GM10847 (cell line): Measurements from ENCODE around the gene ETV6.

Source experiments
- POLR2A ChIP-seq: IDR thresholded peaks from 2 replicates; pipeline ENCODE4 v1.6.1; 2011; ENCODE audit not compliant: insufficient read length; ENCODE audit errors: extremely low read depth

ETV6 gene

GRCh38 chr12:11840366-11840765, 190.9 kb downstream of the ETV6 start:
- no peak for TF ChIP-seq POLR2A

GRCh38 chr12:11846488-11846887, 197.0 kb downstream of the ETV6 start:
- TF ChIP-seq POLR2A: no peak

GRCh38 chr12:11847539-11847938, 198.1 kb downstream of the ETV6 start:
- TF ChIP-seq POLR2A: no peak

GRCh38 chr12:11849757-11850504, 200.5 kb downstream of the ETV6 start:
- TF ChIP-seq POLR2A: no peak

- TF ChIP-seq POLR2A: no peak
These were observed 203.7 kb downstream of the ETV6 start for GRCh38 chr12:11853126-11853525.

- TF ChIP-seq POLR2A: no peak
These were observed 204.6 kb downstream of the ETV6 start for GRCh38 chr12:11854011-11854499.

- no peak for TF ChIP-seq POLR2A
These were observed 206.5 kb downstream of the ETV6 start for GRCh38 chr12:11855983-11856374.

- TF ChIP-seq POLR2A: no peak
These were observed 207.5 kb downstream of the ETV6 start for GRCh38 chr12:11856971-11857370.

- TF ChIP-seq POLR2A: no peak
These were observed 210.4 kb downstream of the ETV6 start for GRCh38 chr12:11859705-11860425.

GRCh38 chr12:11861155-11861863, 211.8 kb downstream of the ETV6 start:
- TF ChIP-seq POLR2A: no peak

GRCh38 chr12:11861864-11862600, 212.6 kb downstream of the ETV6 start:
- TF ChIP-seq POLR2A: no peak

- TF ChIP-seq POLR2A: no peak
These were observed 213.3 kb downstream of the ETV6 start for GRCh38 chr12:11862798-11863197.

GRCh38 chr12:11863478-11863906, 214.0 kb downstream of the ETV6 start:
- no peak for TF ChIP-seq POLR2A

- no peak for TF ChIP-seq POLR2A
These were observed 214.5 kb downstream of the ETV6 start for GRCh38 chr12:11863988-11864387.

GRCh38 chr12:11865824-11866223, 216.3 kb downstream of the ETV6 start:
- no peak for TF ChIP-seq POLR2A
